H1 (cell line): ENCODE data around the gene ZNF273. TPM values are rescaled to one million over a fixed set of nuclear protein-coding genes. Genes with fewer than 3 reads are reported as not detected.

Experiments used
- CTCF ChIA-PET: fragments of 300-600 bp; sonication (Branson Sonifier 250); formaldehyde crosslinking; loops from one replicate; lab custom pipeline; 2021; ENCODE audit not compliant: partially characterized antibody; lab: Charles Lee
- POLR2A ChIA-PET: fragments of 300-600 bp; sonication (Branson Sonifier 250); formaldehyde crosslinking; loops from one replicate; lab custom pipeline; 2021; ENCODE audit warnings: inconsistent platforms; ENCODE audit not compliant: partially characterized antibody; lab: Charles Lee
- DNase-seq, 2 experiments: peaks; one replicate each; pipeline versions ENCODE4 v3.0.0 to v3.0.0-alpha.2; 2010 to 2022; ENCODE audit warnings: low spot score in 2 of 2, low read depth in 1 of 2, mixed read lengths in 1 of 2
- FAIRE-seq: peaks from 2 replicates; lab custom pipeline; 2011; peaks lifted over from hg19 to GRCh38; lab: Jason Lieb, UNC
- H2AFZ ChIP-seq: 2 replicates; pipeline ENCODE4 v1.8.1; 2012; ENCODE audit warnings: low read length, inconsistent platforms
- H2AK5ac ChIP-seq: 2 replicates; pipeline ENCODE4 v1.6.1; 2013; ENCODE audit warnings: low read depth, low read length
- H2BK120ac ChIP-seq: replicated peaks from 2 replicates; pipeline ENCODE3; 2013; ENCODE audit warnings: low read depth, low read length, inconsistent platforms
- H2BK12ac ChIP-seq: 2 replicates; pipeline ENCODE4 v1.6.1; 2013; ENCODE audit warnings: low read depth, low read length
- H2BK15ac ChIP-seq: 2 replicates; pipeline ENCODE4 v1.6.1; 2013; ENCODE audit warnings: low read length
- H2BK20ac ChIP-seq: 2 replicates; pipeline ENCODE4 v1.6.1; 2013; ENCODE audit warnings: low read length
- H2BK5ac ChIP-seq: 2 replicates; pipeline ENCODE4 v1.6.1; 2013; ENCODE audit warnings: low read depth, low read length
- H3K14ac ChIP-seq: 2 replicates; pipeline ENCODE4 v1.6.1; 2013; ENCODE audit warnings: inconsistent platforms; ENCODE audit not compliant: insufficient read length
- H3K18ac ChIP-seq: 2 replicates; pipeline ENCODE4 v1.6.1; 2013; ENCODE audit warnings: low read length; ENCODE audit errors: extremely low read depth
- H3K23ac ChIP-seq: 2 replicates; pipeline ENCODE4 v1.6.1; 2013; ENCODE audit warnings: inconsistent platforms; ENCODE audit not compliant: insufficient read length
- H3K23me2 ChIP-seq: 2 replicates; pipeline ENCODE4 v1.6.1; 2013; ENCODE audit warnings: low read depth, low read length
- H3K27ac ChIP-seq: 2 replicates; pipeline ENCODE4 v1.6.1; 2011; ENCODE audit warnings: low read depth, low read length, inconsistent platforms
- H3K27me3 ChIP-seq, 4 experiments: replicated peaks in 1 of 4; 1 replicate in 1 of 4; 2 replicates in 3 of 4; pipeline versions ENCODE4 v1.6.1 to v1.8.1; 2011 to 2013; ENCODE audit warnings: low read length in 3 of 4, mild to moderate bottlenecking in 3 of 4, inconsistent platforms in 2 of 4, mixed read lengths in 2 of 4, moderate library complexity in 1 of 4; ENCODE audit not compliant: control insufficient read depth in 3 of 4, insufficient read depth in 3 of 4; ENCODE audit errors: extremely low read depth in 1 of 4
- H3K36me3 ChIP-seq, 4 experiments: 2 replicates each; pipeline versions ENCODE4 v1.6.1 to v1.8.1; 2011 to 2013; ENCODE audit warnings: mild to moderate bottlenecking in 4 of 4, low read length in 3 of 4, moderate library complexity in 2 of 4, control low read depth in 1 of 4, inconsistent platforms in 1 of 4; ENCODE audit not compliant: insufficient read depth in 4 of 4, control insufficient read depth in 2 of 4
- H3K4ac ChIP-seq: replicated peaks from 2 replicates; pipeline ENCODE3; 2013; ENCODE audit warnings: low read length, low read depth, mixed read lengths, inconsistent platforms; ENCODE audit not compliant: insufficient read length
- H3K4me1 ChIP-seq, 4 experiments: replicated peaks in 1 of 4; 1 replicate in 1 of 4; 2 replicates in 3 of 4; pipeline versions ENCODE4 v1.6.1 to v1.8.1; 2011 to 2013; ENCODE audit warnings: low read length in 3 of 4, inconsistent platforms in 2 of 4, mixed read lengths in 1 of 4; ENCODE audit not compliant: insufficient read depth in 4 of 4, control insufficient read depth in 3 of 4
- H3K4me2 ChIP-seq, 2 experiments: 2 replicates each; pipeline versions ENCODE4 v1.6.1 to v1.8.1; 2011 to 2013; ENCODE audit warnings: low read depth in 2 of 2, low read length in 2 of 2, control low read depth in 1 of 2, inconsistent platforms in 1 of 2, mild to moderate bottlenecking in 1 of 2; ENCODE audit not compliant: insufficient read depth in 1 of 2
- H3K4me3 ChIP-seq, 4 experiments: fragments of 200-600, 300-600 bp in 1 of 4; sonication (generic), shearing (Covaris generic), sonication (Bioruptor Twin) in 1 of 4; 2 replicates each; pipeline versions ENCODE4 v1.5.1 to v1.8.1; 2011 to 2016; ENCODE audit warnings: low read length in 4 of 4, low read depth in 3 of 4, control low read depth in 2 of 4, inconsistent platforms in 2 of 4, mild to moderate bottlenecking in 2 of 4, mixed read lengths in 1 of 4, moderate library complexity in 1 of 4; ENCODE audit not compliant: insufficient read depth in 2 of 4; ENCODE audit errors: extremely low read depth in 1 of 4
- H3K56ac ChIP-seq: replicated peaks from 2 replicates; pipeline ENCODE3; 2013; ENCODE audit warnings: low read depth, mild to moderate bottlenecking, mixed read lengths, low read length, inconsistent platforms; ENCODE audit not compliant: insufficient read length
- H3K79me1 ChIP-seq: 2 replicates; pipeline ENCODE4 v1.6.1; 2013; ENCODE audit warnings: low read depth, low read length, control low read depth
- H3K79me2 ChIP-seq, 2 experiments: 2 replicates each; pipeline versions ENCODE4 v1.6.1 to v1.8.1; 2012 to 2013; ENCODE audit warnings: low read length in 2 of 2, mild to moderate bottlenecking in 2 of 2, inconsistent platforms in 1 of 2; ENCODE audit not compliant: insufficient read depth in 2 of 2, control insufficient read depth in 1 of 2
- H3K9ac ChIP-seq, 4 experiments: replicated peaks in 1 of 4; 1 replicate in 1 of 4; 2 replicates in 3 of 4; pipeline versions ENCODE4 v1.6.1 to v1.8.1; 2011 to 2013; ENCODE audit warnings: low read depth in 3 of 4, low read length in 3 of 4, control low read depth in 2 of 4, mild to moderate bottlenecking in 2 of 4, moderate library complexity in 2 of 4, inconsistent platforms in 1 of 4; ENCODE audit errors: extremely low read depth in 1 of 4
- H3K9me3 ChIP-seq, 2 experiments: 2 replicates each; pipeline versions ENCODE4 v1.6.1 to v1.8.1; 2012 to 2013; ENCODE audit warnings: mild to moderate bottlenecking in 2 of 2, moderate library complexity in 2 of 2, control low read depth in 1 of 2, inconsistent platforms in 1 of 2, low read depth in 1 of 2, low read length in 1 of 2, mixed read lengths in 1 of 2; ENCODE audit not compliant: insufficient read depth in 2 of 2
- H4K20me1 ChIP-seq, 2 experiments: replicated peaks in 1 of 2; 2 replicates each; pipeline versions ENCODE3 to v1.8.1; 2011 to 2013; ENCODE audit warnings: inconsistent platforms in 2 of 2, low read length in 2 of 2, mild to moderate bottlenecking in 1 of 2; ENCODE audit not compliant: insufficient read depth in 2 of 2, control insufficient read depth in 1 of 2
- H4K5ac ChIP-seq: 2 replicates; pipeline ENCODE4 v1.6.1; 2013; ENCODE audit warnings: low read length, low read depth, mixed read lengths, inconsistent platforms; ENCODE audit not compliant: insufficient read length
- H4K8ac ChIP-seq: 2 replicates; pipeline ENCODE4 v1.8.0; 2013; ENCODE audit warnings: mild to moderate bottlenecking, moderate library complexity, low read length, inconsistent platforms; ENCODE audit not compliant: insufficient read depth; ENCODE audit errors: extremely low read depth
- H4K91ac ChIP-seq: replicated peaks from 2 replicates; pipeline ENCODE3; 2013; ENCODE audit warnings: low read length, mixed read lengths, inconsistent platforms; ENCODE audit not compliant: insufficient read length
- EP300 ChIP-seq, 2 experiments: IDR thresholded peaks; 1 replicate in 1 of 2; 2 replicates in 1 of 2; pipeline ENCODE4 v1.6.1; 2011 to 2012; ENCODE audit warnings: low read depth in 2 of 2, low read length in 2 of 2, mild to moderate bottlenecking in 2 of 2, borderline replicate concordance in 1 of 2, inconsistent platforms in 1 of 2, moderate library complexity in 1 of 2
- WGBS, 2 experiments: shearing (Covaris generic) in 1 of 2; methylation state at CpG; one replicate each; pipeline versions ENCODE4 v1.1.6 to v1.1.7; 2013 to 2015; ENCODE audit warnings: low lambda C conversion rate in 2 of 2, mixed read lengths in 2 of 2, inconsistent platforms in 1 of 2, low coverage in 1 of 2, missing lambda C conversion rate in 1 of 2; ENCODE audit not compliant: insufficient replicate concordance in 2 of 2, insufficient coverage in 1 of 2, insufficient read length in 1 of 2; ENCODE audit errors: extremely low coverage in 1 of 2, missing lambda C conversion rate in 1 of 2; 5-methylcytosine and 5-hydroxymethylcytosine counted together
- polyA plus RNA-seq, 7 experiments: library from polyadenylated mRNA; depleted of rRNA in 3 of 7; stranded (reverse) in 5 of 7; unstranded in 2 of 7; fragments of >200 nt in 5 of 7; fragments of 200-250 nt in 2 of 7; gene quantifications; 1 replicate in 5 of 7; 2 replicates in 1 of 7; 4 replicates in 1 of 7; pipeline versions ENCODE4 v1.2.1 to v1.2.3, GENCODE V29; 2011 to 2013; ENCODE audit warnings: missing spikeins in 2 of 7, mixed read lengths in 2 of 7
- total RNA-seq: library from RNA; stranded (reverse); fragmentation: NEBNext Ultra II Directional; extraction: Animal tissue kit (Norgen Biotek cat#: 25700); gene quantifications from 2 replicates; pipeline ENCODE4 v1.2.1, GENCODE V29; 2021

Gene ZNF273
- total and polyA plus RNA-seq, 2 of the 8 experiments (the other 6 are each of a cell fraction or from before 2014, with no cell fraction given) = 6.2 to 23.2 TPM

- H2BK120ac ChIP-seq = no peak overlapping the region
- no peak overlapping the region for H3K27ac ChIP-seq
- H4K20me1 ChIP-seq = peaks cover 0 to 2% of the 10 kb centered on the region in 2 experiments
- no peaks in the 10 kb centered on the region for H3K79me2 ChIP-seq
- H2BK20ac ChIP-seq = no peak overlapping the region
- no peaks in the 10 kb centered on the region for H3K23me2 ChIP-seq
- no peaks in the 10 kb centered on the region for H3K79me1 ChIP-seq
- H3K18ac ChIP-seq = no peak overlapping the region
- H2AK5ac ChIP-seq = no peak overlapping the region
- H4K91ac ChIP-seq = no peak overlapping the region
- no peak for DNase-seq
- 0 out of 4 replicates have a peak, but pooled peaks cover 0 to 1% of the 10 kb centered on the region in 2 experiments for H3K9me3 ChIP-seq
- no peak overlapping the region for H3K4me2 ChIP-seq
- H3K9ac ChIP-seq = no peak overlapping the region
- H3K4me3 ChIP-seq = no peak overlapping the region
- CTCF ChIA-PET = interaction anchor here (0.6 kb wide), 1 partner anchor 28 kb away, joined by 3 read pairs; no protein-coding TSS in a partner anchor
- H3K27me3 ChIP-seq = no peaks in the 10 kb centered on the region
- no peak overlapping the region for H2BK5ac ChIP-seq
- no peak for FAIRE-seq
- POLR2A ChIA-PET = no interaction called here
- no peak overlapping the region for H2BK15ac ChIP-seq
- TF ChIP-seq EP300 (IDR thresholded peaks at IDR 0.05; ENCODE audit: borderline replicate concordance in 1 of 2, low read depth in 2 of 2, low read length in 2 of 2) = no peak
- H2AFZ ChIP-seq = no peak overlapping the region
- WGBS, 2 experiments = 96% methylated on average over 1 of the region's 1 CpG; no CpG with 5 or more reads in 1 of the 2 experiments
- no peak overlapping the region for H3K56ac ChIP-seq
- no peak overlapping the region for H3K23ac ChIP-seq
- H4K8ac ChIP-seq = no peak overlapping the region
- no peak overlapping the region for H2BK12ac ChIP-seq
- H4K5ac ChIP-seq = no peak overlapping the region
- H3K36me3 ChIP-seq = peaks cover 0 to 7% (median 0%) of the 10 kb centered on the region in 4 experiments; a peak in 1 of 8 replicates
- no peaks in the 10 kb centered on the region for H3K4me1 ChIP-seq
- H3K14ac ChIP-seq = no peak overlapping the region
- no peak overlapping the region for H3K4ac ChIP-seq
Measured at GRCh38 chr7:64934478-64934877, 31.4 kb downstream of the ZNF273 start.
